IPS-NIHi11 (cell line): ENCODE data around the gene MEIOB.

Experiments
- DNase-seq: peaks from one replicate; pipeline ENCODE4 v3.0.0; 2012; ENCODE audit warnings: mixed read lengths, low spot score

MEIOB gene

DNA sequence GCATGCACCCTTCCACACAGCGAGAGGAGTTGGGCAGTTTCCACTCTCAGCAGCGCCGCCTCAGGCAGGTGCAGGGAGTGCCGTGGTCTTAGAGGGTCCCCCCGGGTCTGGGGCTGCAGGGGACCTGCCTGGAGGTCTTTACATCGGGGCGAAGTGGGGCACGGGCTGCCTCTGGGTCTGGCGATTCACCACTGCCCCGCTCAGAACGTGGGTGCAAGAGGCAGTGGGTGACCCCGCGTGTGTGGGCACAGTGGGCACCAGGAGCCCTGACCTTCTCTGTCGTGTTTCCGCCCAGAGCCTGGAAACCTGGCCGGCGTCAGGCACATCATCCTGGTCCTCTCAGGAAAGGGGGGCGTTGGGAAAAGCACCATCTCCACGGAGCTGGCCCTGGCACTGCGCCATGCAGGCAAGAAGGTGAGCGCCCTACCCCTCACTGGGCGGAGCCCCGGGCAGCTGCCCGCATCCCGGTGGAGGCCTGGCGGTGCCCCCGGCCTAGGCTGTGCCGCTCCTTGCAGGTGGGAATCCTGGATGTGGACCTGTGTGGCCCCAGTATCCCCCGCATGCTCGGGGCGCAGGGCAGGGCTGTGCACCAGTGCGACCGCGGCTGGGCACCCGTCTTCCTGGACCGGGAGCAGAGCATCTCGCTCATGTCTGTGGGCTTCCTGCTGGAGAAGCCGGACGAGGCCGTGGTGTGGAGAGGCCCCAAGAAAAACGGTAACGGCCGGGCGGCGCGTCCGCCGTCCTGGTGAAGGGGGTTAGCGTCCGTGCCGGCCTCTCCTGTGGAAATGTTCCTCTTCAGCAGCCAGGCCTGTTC, 85.5 kb downstream of the MEIOB start:
- DNase-seq, result no peak

- DNase-seq, result no peak
These were observed 86.2 kb downstream of the MEIOB start for GRCh38 chr16:1785846-1786170.

- no peak for DNase-seq
These were observed 86.8 kb downstream of the MEIOB start for GRCh38 chr16:1784977-1785845.
